ENCODE data around the gene TMA7B.

The TMA7B gene

GRCh38 chr22:40001800-40002577, 41.8 kb downstream of the TMA7B start:
- DNase-seq (ENCODE audit: low spot score) = no peak

- no peak for DNase-seq (ENCODE audit: low spot score)
Observed at GRCh38 chr22:40002935-40003715, 42.9 kb downstream of the TMA7B start.

- no peak for DNase-seq (ENCODE audit: low spot score)
Observed at GRCh38 chr22:40004836-40005235, 44.6 kb downstream of the TMA7B start.

GRCh38 chr22:40006641-40007040, 46.4 kb downstream of the TMA7B start:
- DNase-seq (ENCODE audit: low spot score) = no peak

- no peak for DNase-seq (ENCODE audit: low spot score)
Observed at GRCh38 chr22:40007853-40008710, 47.9 kb downstream of the TMA7B start.

GRCh38 chr22:40008726-40009291, 48.6 kb downstream of the TMA7B start:
- DNase-seq (ENCODE audit: low spot score) = no peak

- no peak for DNase-seq (ENCODE audit: low spot score)
Observed at GRCh38 chr22:40009292-40009774, 49.1 kb downstream of the TMA7B start.

- DNase-seq (ENCODE audit: low spot score) = peak; percentile 58
Observed at GRCh38 chr22:40009951-40010671, 49.9 kb downstream of the TMA7B start.

GRCh38 chr22:40010746-40011145, 50.5 kb downstream of the TMA7B start:
- no peak for DNase-seq (ENCODE audit: low spot score)

All from putamen (tissue), 1 donor.